OCI-LY7 (cell line): ENCODE measurements around the gene RBBP5. TPM values are rescaled to one million over a fixed set of nuclear protein-coding genes. Genes with fewer than 3 reads are reported as not detected.

Experiments used
- BruUV-seq: library from RNA; stranded (reverse); fragments of 400-500 nt; replicated peaks from 2 replicates; lab custom pipeline; 2021; lab: Mats Ljungman, UMichigan
- CTCF ChIA-PET: fragments of 300-600 bp; sonication (Branson Sonifier 250); formaldehyde crosslinking; loops from one replicate; lab custom pipeline; 2022; ENCODE audit warnings: antibody characterized with exemption; ENCODE audit not compliant: unreplicated experiment; lab: Charles Lee
- POLR2A ChIA-PET: fragments of 300-600 bp; sonication (Branson Sonifier 250); formaldehyde crosslinking; loops from one replicate; lab custom pipeline; 2022; ENCODE audit warnings: antibody characterized with exemption; lab: Charles Lee
- DNase-seq: peaks from one replicate; pipeline ENCODE4 v3.0.0-alpha.2; 2015; ENCODE audit warnings: low spot score
- H2AFZ ChIP-seq: fragments of 200-600 bp; sonication (generic), shearing (Covaris generic); 2 replicates; pipeline ENCODE4 v1.6.1; 2014; ENCODE audit warnings: mild to moderate bottlenecking, antibody characterized with exemption, low read length, moderate library complexity
- H3K27ac ChIP-seq: fragments of 200-600 bp; sonication (generic); 2 replicates; pipeline ENCODE4 v1.5.1; 2014; ENCODE audit warnings: mixed run types, low read depth, mild to moderate bottlenecking, moderate library complexity, low read length, inconsistent platforms; ENCODE audit not compliant: poor library complexity, severe bottlenecking
- H3K36me3 ChIP-seq: fragments of 200-600 bp; sonication (generic); 2 replicates; pipeline ENCODE4 v1.6.1; 2014; ENCODE audit warnings: mild to moderate bottlenecking, antibody characterized with exemption, low read length, moderate library complexity, mixed read lengths; ENCODE audit not compliant: insufficient read depth
- H3K4me1 ChIP-seq: fragments of 200-600 bp; sonication (generic); 2 replicates; pipeline ENCODE4 v1.5.1; 2014; ENCODE audit warnings: mild to moderate bottlenecking, low read length; ENCODE audit not compliant: insufficient read depth, poor library complexity, severe bottlenecking
- H3K4me2 ChIP-seq: fragments of 200-600 bp; sonication (generic); 2 replicates; pipeline ENCODE4 v1.6.1; 2014; ENCODE audit warnings: mild to moderate bottlenecking, low read length
- H3K4me3 ChIP-seq: fragments of 200-600 bp; sonication (generic); 2 replicates; pipeline ENCODE4 v1.5.1; 2014; ENCODE audit warnings: mild to moderate bottlenecking, low read depth, low read length; ENCODE audit not compliant: poor library complexity, severe bottlenecking
- H3K79me2 ChIP-seq: fragments of 200-600 bp; sonication (generic); 2 replicates; pipeline ENCODE4 v1.6.1; 2016; ENCODE audit warnings: low read depth, mild to moderate bottlenecking, low read length, moderate library complexity, mixed read lengths; ENCODE audit not compliant: insufficient read depth
- H3K9me2 ChIP-seq: fragments of 200-600 bp; sonication (generic); 2 replicates; pipeline ENCODE4 v1.6.1; 2016; ENCODE audit warnings: mild to moderate bottlenecking, low read length, mixed read lengths; ENCODE audit not compliant: insufficient read depth
- H3K9me3 ChIP-seq: fragments of 200-600 bp; sonication (generic); 2 replicates; pipeline ENCODE4 v1.6.1; 2014; ENCODE audit warnings: mild to moderate bottlenecking, mixed run types, low read length, mixed read lengths
- H4K20me1 ChIP-seq: fragments of 200-600 bp; sonication (generic); 2 replicates; pipeline ENCODE4 v1.6.1; 2014; ENCODE audit warnings: mild to moderate bottlenecking, antibody characterized with exemption, low read length, moderate library complexity, mixed read lengths; ENCODE audit not compliant: insufficient read depth
- CTCF ChIP-seq: fragments of 200-600 bp; sonication (generic); conservative IDR thresholded peaks from 2 replicates; pipeline ENCODE4 v1.5.1; 2014; ENCODE audit warnings: mild to moderate bottlenecking, antibody characterized with exemption, low read length, moderate library complexity, mixed read lengths
- EZH2phosphoT487 ChIP-seq: fragments of 200-600 bp; sonication (generic); IDR thresholded peaks from 2 replicates; pipeline ENCODE4 v1.6.1; 2018; ENCODE audit warnings: low read depth, borderline replicate concordance, mild to moderate bottlenecking, mixed run types, antibody characterized with exemption, low read length, moderate library complexity, mixed read lengths
- intact Hi-C: fragments of 100-400 bp; cut with micrococcal nuclease; formaldehyde crosslinking; loops from one replicate; pipeline ENCODE4 v1.10.0; 2022; ENCODE audit not compliant: unreplicated experiment
- total RNA-seq, 2 experiments: library from RNA; depleted of rRNA in 1 of 2; stranded (reverse); fragments of >200 nt in 1 of 2; shearing (Covaris generic) in 1 of 2; gene quantifications; 2 replicates each; pipeline ENCODE4 v1.2.3, GENCODE V29; 2014 to 2022

Gene RBBP5
- total RNA-seq, 2 experiments from 2014 or later, result 11.9 to 17.4 TPM

GRCh38 chr1:205109269-205109668, 12.5 kb downstream of the RBBP5 start:
- Histone ChIP-seq H3K36me3 (peaks cover 85% of the 10 kb centered on the region), H3K27ac (no peak overlapping the region), H3K4me1 (no peaks in the 10 kb centered on the region), H3K4me2 (no peak overlapping the region), H4K20me1 (no peaks in the 10 kb centered on the region), H3K79me2 (no peaks in the 10 kb centered on the region), H2AFZ (no peak overlapping the region), H3K9me3 (no peaks in the 10 kb centered on the region), H3K4me3 (no peak overlapping the region), H3K9me2 (no peaks in the 10 kb centered on the region)
- intact Hi-C loops, result no loop called here
- ChIA-PET CTCF (no interaction called here), POLR2A (interaction anchor here (0.5 to 3.3 kb wide), 7 partner anchors 13 to 125 kb away, joined by 3 to 22 read pairs (median 3); partner anchors contain the start of gene RBBP5)
- no TSS peak for BruUV-seq
- DNase-seq, result no peak
- TF ChIP-seq CTCF (no peak), EZH2phosphoT487 (no peak)

GRCh38 chr1:205108464-205108863, 13.3 kb downstream of the RBBP5 start:
- TF ChIP-seq CTCF, result no peak
- no peak for TF ChIP-seq EZH2phosphoT487
- Histone ChIP-seq H3K4me2 (no peak overlapping the region), H3K4me1 (no peaks in the 10 kb centered on the region), H3K4me3 (no peak overlapping the region), H2AFZ (no peak overlapping the region), H3K79me2 (no peaks in the 10 kb centered on the region), H4K20me1 (no peaks in the 10 kb centered on the region), H3K36me3 (peaks cover 86% of the 10 kb centered on the region), H3K9me2 (no peaks in the 10 kb centered on the region), H3K9me3 (no peaks in the 10 kb centered on the region), H3K27ac (no peak overlapping the region)
- intact Hi-C loops, result no loop called here
- no peak for DNase-seq
- POLR2A ChIA-PET, result interaction anchor here (0.8 to 0.9 kb wide), 2 partner anchors 23 to 28 kb away, joined by 3 read pairs; no protein-coding TSS in a partner anchor
- BruUV-seq, result no TSS peak
- CTCF ChIA-PET, result no interaction called here

DNA sequence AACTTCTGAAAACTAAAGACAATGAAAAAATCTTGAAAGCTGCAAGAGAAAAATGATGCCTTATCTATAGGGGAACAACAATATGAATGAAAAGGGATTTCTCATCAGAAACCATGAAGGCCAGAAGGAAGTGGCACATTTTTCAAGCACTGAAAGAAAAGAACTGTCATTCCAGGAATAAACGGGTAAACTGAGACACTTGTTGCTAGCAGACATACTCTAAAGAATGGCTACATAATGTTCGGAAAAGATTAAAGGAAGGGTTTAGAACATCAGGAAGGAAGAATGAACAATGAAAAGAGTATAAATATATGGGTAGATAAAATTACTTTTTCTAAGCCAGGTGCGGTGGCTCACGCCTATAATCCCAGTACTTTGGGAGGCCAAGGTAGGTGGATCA, 14.5 kb downstream of the RBBP5 start:
- POLR2A ChIA-PET, result no interaction called here

More for the DNA sequence above, 14.5 kb downstream of the RBBP5 start:
- H3K4me2 ChIP-seq, result no peak overlapping the region
- no peak for DNase-seq
- no peak overlapping the region for H2AFZ ChIP-seq
- H3K9me2 ChIP-seq, result no peaks in the 10 kb centered on the region
- H3K27ac ChIP-seq, result no peak overlapping the region
- no peaks in the 10 kb centered on the region for H3K79me2 ChIP-seq
- no peaks in the 10 kb centered on the region for H4K20me1 ChIP-seq
- CTCF ChIA-PET, result no interaction called here
- no TSS peak for BruUV-seq
- H3K4me1 ChIP-seq, result no peaks in the 10 kb centered on the region
- intact Hi-C loops, result no loop called here
- TF ChIP-seq EZH2phosphoT487 (no peak), CTCF (no peak)
- H3K9me3 ChIP-seq, result no peaks in the 10 kb centered on the region
- H3K4me3 ChIP-seq, result no peak overlapping the region
- H3K36me3 ChIP-seq, result peaks cover 87% of the 10 kb centered on the region
